Fibroblast of the aortic adventitia (primary cell): ENCODE results near the gene RACK1. TPM values are rescaled to one million over a fixed set of nuclear protein-coding genes. Genes with fewer than 3 reads are reported as not detected.
A peak's percentile ranks its signal among the peaks of the same experiment; 100 is the strongest.

Experiments used
- DNase-seq: peaks from one replicate; pipeline ENCODE4 v3.0.0-alpha.2; 2010; ENCODE audit warnings: low read depth
- H3K4me3 ChIP-seq: 2 replicates; pipeline ENCODE4 v1.5.1; 2011; ENCODE audit warnings: low read depth, mild to moderate bottlenecking, control low read depth, low read length, moderate library complexity
- CTCF ChIP-seq: IDR thresholded peaks from 2 replicates; pipeline ENCODE4 v1.5.1; 2011; ENCODE audit warnings: mild to moderate bottlenecking, low read length, control low read depth, inconsistent platforms; ENCODE audit not compliant: insufficient read depth
- total RNA-seq: library from RNA; depleted of rRNA; stranded (reverse); fragments of >200 nt; gene quantifications from 2 replicates; pipeline ENCODE4 v1.2.3, GENCODE V29; 2012; ENCODE audit warnings: low replicate concordance

Gene RACK1
- total RNA-seq, 1 donor: 4,931 TPM

GRCh38 chr5:181255276-181255675, 11.6 kb upstream of the RACK1 start:
- DNase-seq: no peak
- H3K4me3 ChIP-seq: no peak overlapping the region

GRCh38 chr5:181248277-181248676, 4.6 kb upstream of the RACK1 start:
- no peak for TF ChIP-seq CTCF
- no peak for DNase-seq

More at GRCh38 chr5:181255276-181255675, 11.6 kb upstream of the RACK1 start:
- TF ChIP-seq CTCF: no peak

GRCh38 chr5:181246276-181247049, 2.8 kb upstream of the RACK1 start:
- TF ChIP-seq CTCF: no peak
- H3K4me3 ChIP-seq: peak overlapping the region; percentile 92
- DNase-seq: peak; percentile 80

More at GRCh38 chr5:181248277-181248676, 4.6 kb upstream of the RACK1 start:
- H3K4me3 ChIP-seq: peak overlapping the region; percentile 72

GRCh38 chr5:181245427-181246275, 1.9 kb upstream of the RACK1 start:
- peak overlapping the region; percentile 92 for H3K4me3 ChIP-seq
- TF ChIP-seq CTCF: no peak
- no peak for DNase-seq

- H3K4me3 ChIP-seq: peak overlapping the region; percentile 94
- TF ChIP-seq CTCF: no peak
- DNase-seq: no peak
Measured at GRCh38 chr5:181243018-181243563, 615 bp downstream of the RACK1 start.

GRCh38 chr5:181242031-181242451, 1.7 kb downstream of the RACK1 start:
- peak overlapping the region; percentile 94 for H3K4me3 ChIP-seq
- TF ChIP-seq CTCF: no peak
- DNase-seq: peak; percentile 45
